NCI-H774 (cell line): ENCODE results near the gene CLEC18B.
"Not testable (repeated sequence)": the region's sequence is repeated elsewhere in the genome, so short reads cannot be mapped to it uniquely, and the experiment has no call there.

ENCODE experiments used
- DNase-seq: peaks from one replicate; lab custom pipeline; 2025; lab: John Stamatoyannopoulos, UW

Gene CLEC18B

DNA sequence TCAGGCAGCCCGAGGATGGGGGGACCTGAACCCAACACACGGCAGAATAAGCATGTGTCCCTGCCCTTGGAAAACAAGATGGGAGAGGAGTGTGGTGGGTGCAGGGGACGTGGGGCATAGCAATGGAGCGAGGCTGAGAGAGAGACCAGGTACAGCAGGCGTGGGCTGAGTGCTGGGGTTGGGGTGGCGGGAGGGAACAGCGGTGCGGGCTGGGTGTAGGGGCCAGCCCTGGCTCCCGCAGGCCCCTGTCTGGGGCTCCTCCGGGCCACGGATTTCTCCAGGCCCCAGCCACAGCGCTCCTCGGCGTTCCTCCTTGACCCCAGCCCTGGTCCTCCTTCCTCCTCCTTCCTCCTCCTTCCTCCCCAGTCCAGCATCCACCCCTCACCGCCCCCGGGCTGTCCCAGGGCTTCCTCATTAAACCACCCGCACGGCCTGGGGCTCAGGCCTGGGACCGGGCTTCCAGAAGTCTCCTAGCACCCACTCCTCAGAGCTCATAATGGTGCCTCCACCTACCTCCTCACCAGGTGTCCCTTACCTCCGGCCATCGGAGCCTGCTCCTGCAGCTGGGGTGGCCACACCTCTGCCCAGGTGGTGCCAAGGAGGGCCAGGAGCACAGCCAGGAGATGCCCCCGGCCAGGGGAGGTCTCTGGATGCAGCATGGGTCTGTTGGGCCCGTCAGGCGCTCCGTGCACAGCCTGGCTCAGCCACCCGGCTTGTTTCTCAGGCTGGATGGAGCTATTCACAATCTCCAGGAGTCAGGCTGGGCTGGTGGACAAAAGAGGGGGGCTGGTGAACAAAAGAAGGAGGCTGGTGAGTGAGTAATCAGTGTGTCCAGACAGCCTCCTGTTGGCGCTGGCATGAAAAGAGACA, at the start of gene CLEC18B:
Gene CLEC18B, minus strand, starts transcription at position 867 of the 870 bp plus-strand sequence. Its CDS starts 208 bp downstream, at position 659.
- not testable (repeated sequence) for DNase-seq

DNA sequence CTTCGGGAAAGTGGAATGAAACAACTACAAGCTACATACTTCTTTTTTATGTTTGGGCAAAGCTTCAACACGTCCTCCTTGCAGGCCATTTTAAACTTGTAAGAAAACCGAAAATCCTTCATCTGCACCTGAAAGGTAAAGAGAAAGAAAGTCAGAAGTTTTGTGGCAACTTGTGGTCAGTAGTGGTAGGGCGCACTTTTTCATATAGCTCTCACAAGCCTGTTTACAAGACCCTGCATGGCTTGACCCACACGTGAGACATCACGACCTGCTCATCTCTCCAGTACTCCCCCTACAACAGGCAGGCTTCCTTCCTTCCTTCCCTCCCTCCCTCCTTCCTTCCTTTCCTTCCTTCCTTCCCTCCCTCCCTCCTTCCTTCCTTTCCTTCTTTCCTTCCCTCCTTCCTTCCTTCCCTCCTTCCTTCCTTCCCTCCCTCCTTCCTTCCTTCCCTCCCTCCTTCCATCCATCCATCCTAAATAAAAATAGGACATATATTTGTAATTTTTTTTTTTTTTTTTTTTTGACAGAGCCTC, 48.7 kb upstream of the CLEC18B start:
- no peak for DNase-seq

DNA sequence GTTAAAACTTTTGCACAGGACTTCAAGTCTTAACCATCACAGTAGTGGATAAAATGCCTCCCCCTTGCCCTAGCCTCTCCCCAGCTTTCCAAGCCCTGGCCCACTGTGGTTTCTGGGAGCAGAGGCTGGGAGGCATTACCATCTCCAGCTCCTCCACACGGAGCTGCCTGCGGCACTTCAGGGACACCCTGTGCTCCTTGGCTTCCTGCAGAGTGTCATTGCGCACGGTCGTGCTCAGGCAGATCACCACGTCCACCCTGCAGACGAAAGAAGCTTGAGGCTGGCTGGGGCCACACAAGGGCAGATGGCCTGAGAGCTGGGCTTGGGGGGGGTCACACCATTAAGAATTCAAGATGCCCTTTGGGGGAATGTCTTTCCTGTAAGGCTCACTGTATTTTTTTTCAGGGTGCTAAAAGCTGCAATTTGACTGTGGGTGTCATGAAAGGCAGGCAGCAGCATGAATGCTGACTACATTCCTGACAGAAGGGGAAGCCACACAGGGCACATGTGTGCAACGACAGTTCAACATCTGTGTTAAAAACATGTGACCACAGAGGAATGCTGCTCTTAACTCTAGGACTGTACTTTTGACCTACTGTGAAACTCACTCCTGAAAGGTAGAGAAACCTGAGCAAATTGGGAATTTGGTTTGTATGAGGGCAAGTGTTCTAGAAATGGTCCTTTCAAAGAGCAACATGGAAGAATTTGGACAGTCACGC, 47.7 kb upstream of the CLEC18B start:
- no peak for DNase-seq

DNA sequence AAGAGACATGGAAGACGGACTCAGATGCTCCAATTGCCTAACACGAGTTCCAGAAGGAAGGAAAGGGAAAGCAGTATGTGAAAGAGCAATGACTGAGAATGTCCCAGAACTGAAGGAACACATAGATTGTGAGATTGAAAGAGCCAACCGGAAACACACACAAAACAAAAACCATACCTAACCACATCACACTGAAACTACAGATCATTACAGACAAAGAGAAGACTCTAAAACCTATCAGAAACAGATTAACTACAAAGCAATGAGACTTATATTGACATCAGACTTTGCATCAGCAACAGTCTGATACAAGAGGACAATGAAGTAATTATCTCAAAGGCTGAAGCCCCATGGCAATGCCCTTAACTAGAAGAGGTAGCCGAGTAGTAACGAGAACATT, 45.6 kb upstream of the CLEC18B start:
- DNase-seq = no peak

DNA sequence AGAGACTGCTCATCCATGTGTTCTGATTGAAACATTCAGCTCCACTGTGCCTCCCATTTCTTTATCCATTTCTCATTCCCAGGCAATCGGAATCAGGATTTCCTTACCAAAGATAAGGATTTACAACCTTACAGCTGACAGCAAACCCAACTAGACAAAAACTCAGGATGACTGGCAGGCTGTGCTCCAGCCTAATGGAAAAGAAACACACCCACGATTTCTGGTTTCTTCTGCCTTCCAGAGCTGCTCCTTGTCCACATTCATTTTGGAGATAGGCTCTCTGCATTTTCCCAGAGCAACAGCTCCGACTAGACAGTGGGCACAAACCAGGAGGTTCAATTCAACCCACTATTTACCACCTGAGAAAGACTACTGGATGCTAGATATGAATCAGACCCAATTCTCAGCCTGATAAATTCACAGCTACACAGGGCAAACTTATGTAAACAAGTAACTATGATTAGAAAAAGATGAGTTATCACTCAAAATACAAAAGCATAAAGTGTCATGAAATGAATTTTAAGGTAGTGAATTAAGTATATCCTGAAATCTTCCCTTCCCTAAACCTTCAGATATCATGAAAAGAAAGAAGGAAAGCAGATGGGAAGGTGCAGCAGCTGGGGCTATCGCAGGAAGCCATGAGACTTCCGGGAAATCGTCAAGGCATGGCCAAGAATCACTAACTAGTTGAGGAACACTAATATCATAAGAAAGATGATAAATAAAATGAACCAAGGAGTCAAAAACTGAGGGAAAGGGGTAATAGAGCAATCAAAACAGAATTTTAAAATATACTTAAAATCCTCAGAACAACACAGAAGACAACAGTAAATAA, 44.8 kb upstream of the CLEC18B start:
- no peak for DNase-seq

DNA sequence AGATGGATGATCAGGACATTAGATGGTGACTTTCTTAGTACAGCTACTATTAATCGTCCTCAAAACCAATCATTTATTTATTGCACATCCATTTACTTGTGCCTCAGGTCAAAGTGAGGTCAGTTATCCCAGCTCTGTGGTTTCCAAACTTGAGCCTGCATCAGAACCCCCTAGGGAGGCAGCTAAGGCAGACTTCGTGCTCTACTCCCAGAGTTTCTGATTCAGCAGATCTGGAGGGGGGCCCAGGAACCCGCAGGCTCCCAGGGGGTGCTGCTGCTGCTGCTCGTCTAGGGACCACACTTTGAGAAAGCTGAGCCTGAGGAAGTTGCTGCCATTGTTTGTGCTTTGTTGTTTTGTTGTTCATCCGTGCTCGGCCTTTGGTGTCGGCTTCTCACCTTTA, 44.0 kb upstream of the CLEC18B start:
- no peak for DNase-seq

DNA sequence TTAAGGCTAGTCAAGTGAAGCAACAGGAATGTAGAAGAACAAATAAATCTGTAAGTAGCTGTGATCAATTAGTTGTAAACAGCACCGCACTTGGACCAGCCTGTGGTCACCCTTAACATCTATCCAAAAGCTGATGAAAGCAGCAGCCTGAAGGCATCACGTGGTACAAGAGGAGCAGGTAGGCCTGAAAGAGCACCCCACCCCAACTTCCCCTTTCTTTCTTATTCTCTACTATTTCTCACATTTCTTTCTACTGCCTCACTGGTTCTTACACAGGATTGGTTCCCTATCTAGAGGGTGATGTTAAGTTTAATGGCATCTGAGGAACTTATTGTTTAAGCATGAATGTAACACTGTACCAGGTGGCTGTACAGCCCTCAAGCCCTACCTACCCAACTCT, 42.6 kb upstream of the CLEC18B start:
- DNase-seq = no peak

DNA sequence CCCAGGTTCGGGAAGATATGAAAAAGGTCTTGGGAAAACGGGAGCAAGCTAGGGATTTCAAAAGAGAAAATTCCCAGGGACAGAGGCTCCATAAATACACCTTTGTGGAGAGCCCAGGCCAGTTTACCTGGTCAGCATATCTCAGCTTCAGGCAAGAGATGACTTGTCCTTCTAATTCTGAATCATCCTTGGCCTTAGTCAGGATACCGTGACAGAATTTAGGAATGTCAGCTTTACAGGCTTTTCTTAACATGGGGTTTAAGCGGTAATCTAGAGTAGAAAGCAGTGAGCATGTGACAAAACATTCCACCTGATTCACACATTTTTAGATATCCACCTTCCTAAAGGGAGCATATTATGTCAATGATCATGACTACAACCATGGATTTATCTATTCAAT, 41.1 kb upstream of the CLEC18B start:
- DNase-seq = no peak

DNA sequence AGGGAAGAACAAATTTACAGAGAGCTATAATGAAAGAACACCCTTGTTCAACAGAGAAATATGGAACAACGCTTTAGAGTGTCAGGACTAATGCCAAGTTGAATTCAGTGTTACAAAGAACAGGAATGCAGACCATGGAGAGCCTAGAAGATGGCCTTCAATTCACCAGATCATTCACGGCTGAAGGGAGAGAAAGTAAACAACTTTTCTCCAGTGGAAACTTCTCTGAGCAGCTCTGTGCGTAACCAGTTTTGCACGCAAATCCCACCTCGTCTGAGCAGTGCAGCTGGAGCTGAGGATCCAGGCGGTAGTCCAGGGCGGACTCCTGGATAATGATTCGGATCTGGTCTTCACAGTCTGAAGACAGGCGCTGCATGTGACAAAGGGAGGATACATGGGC, 40.5 kb upstream of the CLEC18B start:
- no peak for DNase-seq

DNA sequence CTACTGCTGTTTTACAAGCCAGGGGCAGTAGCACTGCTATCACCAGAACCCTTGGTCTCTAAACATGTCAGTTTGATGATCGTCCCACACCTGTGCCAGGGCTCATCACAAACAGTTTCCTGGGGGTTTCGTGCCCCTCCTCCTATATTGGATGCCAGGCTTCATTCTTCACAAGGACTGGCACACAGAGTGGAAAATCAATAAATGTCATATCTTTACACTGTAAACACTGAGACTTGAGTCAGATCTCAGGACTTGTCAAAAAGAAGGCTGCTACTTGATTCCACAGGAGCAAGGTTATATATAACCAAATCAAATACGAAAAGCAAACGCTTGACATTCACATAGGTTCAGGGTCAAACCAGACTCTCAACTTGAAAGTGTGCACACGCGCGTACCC, 39.3 kb upstream of the CLEC18B start:
- no peak for DNase-seq

DNA sequence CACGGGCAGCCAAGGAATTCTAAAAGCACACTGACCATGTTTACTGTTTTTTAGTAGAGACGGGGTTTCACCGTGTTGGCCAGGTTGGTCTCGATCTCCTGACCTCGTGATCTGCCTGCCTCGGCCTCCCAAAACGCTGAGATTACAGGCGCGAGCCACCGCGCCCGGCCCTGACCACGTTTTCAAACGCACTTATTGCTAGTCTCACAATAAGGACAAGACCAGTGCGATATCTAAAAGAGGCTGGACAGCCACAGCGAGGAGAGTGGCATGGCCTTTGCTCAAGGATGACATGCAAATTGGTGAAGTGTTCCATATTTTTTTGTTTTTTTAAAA, 35.0 kb upstream of the CLEC18B start:
- no peak for DNase-seq

DNA sequence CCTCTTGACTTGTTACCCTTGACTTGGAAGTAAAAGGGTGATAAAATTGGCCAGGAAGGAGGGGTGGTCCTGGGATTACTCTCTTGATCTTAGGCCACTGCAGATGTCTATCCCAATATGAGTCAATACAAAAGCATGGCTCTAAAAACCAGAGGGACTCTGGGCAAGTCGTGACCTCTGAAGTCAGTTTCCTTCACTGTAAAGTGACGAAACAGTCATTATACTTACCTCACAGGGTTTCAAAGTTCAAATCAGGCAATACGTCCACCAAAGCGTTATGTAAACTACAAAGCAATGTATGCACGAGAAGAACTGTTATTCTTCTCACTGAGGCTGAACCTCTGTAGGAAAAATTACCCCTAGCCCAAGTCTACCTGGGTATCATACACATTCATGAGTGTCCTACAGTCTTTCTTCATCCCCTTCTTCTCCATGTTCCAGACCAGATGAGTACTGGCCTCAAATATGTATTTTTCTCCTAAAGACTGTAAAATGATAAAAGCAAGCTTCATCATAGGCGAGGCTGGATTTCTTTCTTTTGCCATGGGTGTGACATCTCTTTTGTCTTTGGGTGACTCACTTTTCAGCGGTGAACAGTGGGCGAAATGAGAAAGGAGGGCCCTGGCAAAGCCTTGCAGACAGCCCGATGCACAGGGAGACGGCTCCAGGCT, 34.5 kb upstream of the CLEC18B start:
- DNase-seq = no peak

DNA sequence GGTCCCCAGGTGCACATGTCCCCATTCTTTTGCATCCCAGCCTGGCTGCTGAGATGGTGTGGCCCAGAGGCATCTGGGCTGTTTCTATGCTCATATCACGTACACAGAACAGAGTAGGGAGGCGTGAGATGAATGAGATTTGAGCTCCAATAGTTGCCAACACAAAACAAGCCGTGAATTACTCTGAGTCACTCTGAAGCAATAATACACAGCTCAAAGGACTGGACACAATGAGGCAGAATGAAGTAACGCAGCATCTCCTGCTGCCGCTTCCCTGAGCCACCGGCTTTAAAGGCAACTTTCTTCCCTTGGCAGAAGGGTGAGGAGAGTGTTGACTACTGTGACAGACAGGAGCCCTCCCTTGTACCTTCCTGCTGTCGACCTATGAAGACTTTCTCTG, 33.9 kb upstream of the CLEC18B start:
- DNase-seq = no peak

DNA sequence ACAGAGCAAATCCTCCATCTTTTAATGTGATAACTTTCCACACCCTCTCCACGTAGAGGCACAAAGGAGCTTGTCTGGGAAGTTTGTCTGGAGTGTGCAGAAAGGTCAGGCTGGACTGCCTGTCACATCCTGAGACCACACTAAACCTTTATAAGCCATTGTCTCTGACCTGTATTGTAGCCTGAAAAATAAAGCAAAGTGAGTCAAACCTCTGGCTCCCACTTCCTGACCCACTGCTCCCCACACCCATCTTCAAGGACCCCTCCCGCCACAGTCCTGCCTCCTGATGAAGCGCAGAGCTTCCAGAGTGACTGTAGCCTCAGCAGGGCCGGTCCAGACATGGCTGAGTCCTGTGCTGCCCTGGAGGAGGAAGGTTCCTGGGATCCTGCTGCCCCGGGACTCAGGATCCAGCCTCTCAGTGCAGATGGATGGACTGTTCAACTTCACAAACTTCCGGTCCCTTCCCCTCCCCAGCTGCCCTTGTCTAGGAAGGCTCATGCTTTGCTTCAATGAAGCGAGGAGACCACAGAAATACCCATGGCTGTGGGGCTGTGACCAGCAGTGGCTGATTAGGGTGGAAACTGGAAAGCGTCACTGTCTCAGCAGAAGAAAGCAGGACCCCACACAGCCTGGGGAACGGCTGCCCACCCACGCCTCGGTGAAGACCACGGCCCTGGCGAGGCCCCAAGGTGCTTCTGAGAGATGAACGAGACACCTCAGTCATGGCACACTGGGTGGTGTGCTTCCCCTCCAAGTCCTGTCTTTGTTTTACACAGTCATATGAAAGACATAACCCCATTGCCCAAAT, 30.9 kb upstream of the CLEC18B start:
- DNase-seq = no peak

DNA sequence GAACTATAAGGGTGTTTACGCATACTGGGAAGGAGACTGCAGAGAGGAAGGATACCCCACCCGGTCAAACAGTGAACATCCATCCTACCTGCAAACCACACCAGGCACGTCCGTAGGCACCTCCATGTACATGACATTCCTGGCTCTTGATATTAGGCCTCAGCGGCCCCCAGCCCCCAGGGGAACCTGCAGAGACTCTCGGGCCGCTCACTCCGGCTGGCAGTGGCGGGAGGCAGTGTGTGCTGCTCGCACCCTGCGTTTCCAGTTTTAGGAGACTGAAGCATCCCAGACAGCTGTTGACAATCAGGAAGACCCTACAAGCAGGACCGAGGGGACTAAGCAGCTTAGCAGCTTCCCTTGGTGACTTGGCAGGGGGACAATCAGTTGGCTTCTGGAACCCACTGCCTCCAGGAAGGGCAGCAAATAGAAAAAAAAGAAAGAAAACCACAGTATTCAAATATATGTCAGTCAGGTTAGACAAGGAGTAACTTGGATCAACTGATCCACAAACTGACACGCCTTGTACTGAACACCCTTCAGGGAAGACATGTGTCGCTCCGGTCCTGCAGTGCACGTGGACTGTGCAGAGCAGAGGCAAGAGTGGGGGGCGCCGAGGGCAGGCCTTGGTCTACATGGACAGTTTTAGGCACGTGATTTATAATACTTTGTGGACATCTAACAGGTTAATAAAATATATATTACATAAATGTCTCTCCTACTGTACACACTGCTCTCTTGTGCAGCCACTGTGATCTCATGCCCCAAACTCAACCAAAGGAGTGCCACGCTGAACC, 29.9 kb upstream of the CLEC18B start:
- no peak for DNase-seq

DNA sequence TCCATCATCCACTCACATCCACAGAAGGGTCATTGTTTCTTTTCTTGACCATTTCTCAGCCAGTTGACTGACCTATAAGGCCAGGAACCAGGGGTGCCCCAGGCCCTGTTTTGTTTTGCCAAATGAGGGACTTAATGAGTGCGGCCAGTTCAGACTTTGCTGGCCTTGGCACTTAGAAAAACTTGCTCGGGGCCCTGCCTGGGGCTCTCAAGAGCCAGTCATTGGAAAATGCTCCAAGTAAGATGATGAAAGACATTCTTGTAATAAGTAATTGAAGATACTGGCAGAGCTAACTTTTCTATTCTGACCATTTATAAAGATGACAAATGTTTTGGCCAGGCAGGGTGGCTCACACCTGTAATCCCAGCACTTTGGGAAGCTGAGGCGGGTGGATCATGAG, 29.0 kb upstream of the CLEC18B start:
- no peak for DNase-seq

DNA sequence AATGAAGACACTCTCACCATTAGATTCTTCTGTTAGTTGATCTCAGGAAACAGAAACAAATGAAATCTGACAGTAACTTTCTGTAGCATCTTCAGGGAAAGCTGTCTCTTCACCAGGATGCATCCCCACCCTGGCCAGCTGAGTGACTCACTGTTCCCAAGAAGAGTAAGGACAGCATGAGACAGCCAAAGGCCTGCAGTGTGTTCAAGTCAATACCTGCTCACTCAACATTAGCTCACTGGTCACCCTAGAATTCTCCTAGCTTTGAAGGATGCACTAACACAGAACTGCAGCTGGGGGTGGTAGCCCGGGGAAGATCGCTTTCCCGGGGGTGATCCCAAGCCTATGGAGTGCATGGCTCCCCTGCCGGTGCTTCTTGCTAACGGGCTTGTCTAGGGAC, 28.2 kb upstream of the CLEC18B start:
- no peak for DNase-seq

DNA sequence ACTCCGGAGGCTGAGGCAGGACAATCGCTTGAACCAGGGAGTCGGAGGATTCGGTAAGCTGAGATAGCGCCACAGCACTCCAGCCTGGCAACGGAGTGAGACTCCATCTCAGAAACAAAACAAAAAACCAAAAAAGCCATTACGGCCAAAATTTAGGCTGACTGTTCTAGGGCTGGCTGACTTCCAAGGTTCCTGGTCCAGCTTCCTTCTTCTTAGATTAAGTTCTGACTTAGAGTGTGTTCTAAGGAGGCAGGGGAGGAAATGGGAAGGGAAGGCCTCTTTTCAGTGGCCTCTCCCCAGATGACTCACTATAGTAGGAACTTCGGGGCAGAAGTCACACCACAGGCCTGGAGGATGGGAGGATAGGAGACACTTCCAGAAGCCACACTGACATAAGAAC, 27.7 kb upstream of the CLEC18B start:
- no peak for DNase-seq

DNA sequence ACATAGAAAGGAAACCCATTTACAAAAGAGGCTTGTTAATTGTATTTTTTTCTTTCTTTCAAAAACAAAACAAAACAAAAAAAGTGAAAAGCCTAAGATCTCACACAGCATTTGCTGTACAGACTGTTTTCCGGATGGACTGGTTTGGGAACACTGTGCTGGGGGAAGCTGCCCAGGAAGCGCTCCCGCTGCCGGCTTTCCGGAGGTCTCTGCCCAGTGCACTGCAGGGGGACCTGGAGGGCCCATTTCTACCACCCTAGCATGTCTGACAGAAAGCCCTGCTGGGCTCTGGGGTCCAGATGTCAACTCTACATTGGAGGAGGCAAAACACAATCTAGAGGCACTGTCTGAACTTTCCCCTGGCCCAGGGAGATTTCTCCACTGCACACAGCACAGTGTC, 26.3 kb upstream of the CLEC18B start:
- no peak for DNase-seq

DNA sequence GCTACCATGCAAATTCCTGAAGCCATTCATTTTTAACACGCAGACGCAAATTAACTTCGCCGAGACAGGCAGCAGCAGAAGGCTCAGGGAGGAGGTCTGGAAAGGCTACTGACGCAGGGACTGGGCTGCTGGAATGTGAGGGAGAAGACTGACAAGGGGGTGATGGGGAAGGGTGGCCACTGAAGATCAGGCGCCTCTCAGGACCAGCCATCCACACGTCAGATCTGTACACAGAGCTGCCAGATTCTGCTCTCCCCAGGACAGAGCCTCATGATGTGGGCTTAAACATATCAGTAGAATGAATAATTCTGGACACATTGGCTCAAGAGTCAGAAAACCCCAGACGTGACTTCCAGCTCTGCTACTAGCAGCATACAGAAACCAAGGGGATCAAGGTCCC, 25.6 kb upstream of the CLEC18B start:
- no peak for DNase-seq
